HS-27A (cell line): Measurements from ENCODE around the gene UQCR10.
"Not testable (repeated sequence)": the region's sequence is repeated elsewhere in the genome, so short reads cannot be mapped to it uniquely, and the experiment has no call there.

Experiments used
- DNase-seq: peaks from one replicate; pipeline ENCODE4 v3.0.0-alpha.2; 2012; ENCODE audit warnings: low read depth, missing footprints

UQCR10 gene

DNA sequence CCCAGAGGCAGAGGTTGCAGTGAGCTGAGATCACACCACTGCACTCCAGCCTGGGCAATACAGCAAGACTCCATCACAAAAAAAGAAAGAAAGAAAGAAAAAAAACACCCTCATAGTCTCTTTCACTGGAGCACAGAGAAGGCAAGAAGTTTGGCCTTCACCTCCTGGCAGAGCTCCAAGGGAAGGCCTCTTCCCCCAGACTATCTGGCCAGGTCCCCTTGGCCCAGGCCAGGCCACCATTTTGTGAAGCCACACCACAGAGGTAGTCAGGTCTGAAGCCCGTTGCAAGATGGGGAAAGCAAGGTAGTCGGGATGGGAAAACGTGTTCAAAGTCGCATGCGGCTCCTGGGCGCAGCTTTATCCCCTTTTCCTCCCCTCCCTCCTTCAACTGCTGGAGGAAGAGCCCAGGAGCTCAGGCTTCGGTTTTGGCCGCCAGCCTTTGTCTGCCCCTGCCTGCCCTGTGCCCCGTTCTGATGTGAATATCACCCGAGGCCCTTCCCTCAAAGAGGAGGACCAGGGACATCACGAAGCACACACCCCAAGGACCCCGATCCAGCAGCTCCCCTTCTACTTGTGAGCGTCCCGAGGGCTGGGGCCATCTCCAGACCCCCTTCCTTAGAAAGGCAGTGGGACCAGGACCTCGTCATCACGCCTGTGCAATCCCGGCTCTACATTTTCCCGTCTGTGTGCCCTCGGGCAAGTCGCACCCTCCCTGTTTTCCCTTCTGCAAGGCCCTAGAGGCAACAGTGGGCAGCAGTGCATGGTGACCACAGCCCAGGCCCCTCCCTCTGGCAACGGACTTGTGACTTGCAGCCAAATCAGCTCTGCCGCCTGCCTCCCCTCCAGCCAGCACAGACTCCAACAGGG, 29.7 kb upstream of the UQCR10 start:
- no peak for DNase-seq

DNA sequence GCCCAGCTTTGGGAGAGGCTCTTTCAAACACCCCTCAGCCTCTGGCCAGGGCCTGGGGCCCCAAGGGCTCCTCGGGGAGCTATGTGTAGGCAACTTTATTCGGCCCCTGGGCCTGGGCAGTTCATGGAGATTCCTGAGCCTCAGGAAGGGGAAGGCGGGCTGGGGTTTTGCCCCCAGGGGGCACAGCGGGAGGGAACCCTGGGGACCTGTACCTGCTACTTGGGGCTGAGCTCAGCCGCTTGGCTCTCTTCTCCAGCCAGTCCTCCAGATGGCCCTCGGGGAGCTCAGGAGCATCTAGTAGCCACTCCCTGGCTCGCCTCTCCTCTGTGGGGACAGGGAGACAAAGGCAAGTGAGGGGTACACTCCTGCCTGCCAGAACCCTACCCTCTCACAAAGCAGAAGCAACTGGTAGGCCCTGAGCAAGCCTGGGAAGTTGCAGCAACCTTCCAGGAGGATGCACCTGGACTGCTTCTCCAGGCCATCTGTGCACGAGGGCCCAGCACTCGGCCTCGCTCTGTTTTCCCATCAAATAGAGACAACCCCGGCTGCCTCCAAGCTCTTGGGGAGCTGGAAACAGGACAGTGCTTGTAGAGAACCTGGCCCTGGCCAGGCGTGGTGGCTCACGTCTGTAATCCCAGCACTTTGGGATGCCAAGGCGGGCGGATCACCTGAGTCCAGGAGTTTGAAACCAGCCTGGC, 28.9 kb upstream of the UQCR10 start:
- DNase-seq = no peak

DNA sequence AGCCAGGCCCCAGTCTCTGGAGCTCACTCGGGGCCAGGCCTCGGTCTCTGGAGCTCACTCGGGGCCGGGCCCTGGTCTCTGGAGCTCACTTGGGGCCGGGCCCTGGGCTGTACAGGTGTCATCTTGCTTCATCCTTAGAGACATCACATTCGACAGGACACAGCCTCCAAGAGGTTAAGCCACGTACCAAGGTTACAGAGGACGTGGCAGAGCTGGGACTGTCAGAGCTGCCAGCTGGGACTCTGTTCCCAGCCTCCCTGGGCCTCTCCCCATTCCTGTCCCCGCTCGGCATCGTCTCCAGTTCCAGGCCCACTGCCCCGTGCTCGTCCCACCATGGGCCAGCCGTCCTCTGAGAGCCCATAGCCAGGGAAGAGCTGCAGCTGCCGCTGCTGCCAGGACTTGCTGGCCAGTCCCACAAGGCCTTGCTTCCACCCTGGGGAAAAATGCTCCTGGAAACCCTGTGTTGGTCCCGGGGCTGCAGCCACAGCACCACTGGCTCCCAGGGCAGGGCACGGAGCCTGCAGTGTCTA, 27.8 kb upstream of the UQCR10 start:
- no peak for DNase-seq

DNA sequence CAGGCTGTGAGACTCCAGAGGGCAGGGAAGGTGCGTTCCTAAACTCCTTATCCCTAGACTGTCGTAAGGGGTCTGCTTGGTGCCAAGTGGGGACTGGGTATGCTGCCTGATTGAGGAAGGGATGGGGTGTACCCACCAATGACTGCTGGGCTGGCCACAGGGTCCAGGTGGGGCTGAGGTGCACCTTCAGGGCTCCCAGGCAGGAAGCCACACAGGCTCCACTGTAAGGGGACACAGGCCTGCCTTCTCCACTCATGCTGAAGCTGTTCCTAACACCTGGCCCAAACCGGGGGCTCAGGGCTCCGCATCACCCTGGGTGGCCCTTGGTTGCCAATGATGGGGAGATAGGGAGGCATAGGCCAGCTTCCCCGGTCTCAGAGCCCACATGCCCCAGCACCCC, 27.0 kb upstream of the UQCR10 start:
- no peak for DNase-seq

DNA sequence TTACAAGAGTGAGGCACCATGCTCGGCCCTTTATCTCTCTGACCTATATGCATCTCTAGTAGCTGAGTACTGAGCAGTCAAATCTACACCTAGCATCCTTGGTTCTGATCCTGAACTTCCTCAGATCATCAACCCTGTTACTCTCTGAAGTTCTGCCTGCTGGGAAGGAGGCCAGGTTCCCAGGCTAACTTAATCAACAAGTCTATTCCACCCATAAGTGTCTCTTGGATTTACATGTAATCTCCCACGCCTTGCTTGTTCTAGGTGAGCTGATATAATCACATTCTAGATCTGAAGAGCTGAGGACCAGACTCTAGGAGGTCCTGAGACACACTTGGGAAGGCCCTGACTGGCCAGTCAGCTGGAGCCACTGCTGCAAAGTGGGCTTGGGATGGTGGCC, 25.2 kb upstream of the UQCR10 start:
- no peak for DNase-seq

DNA sequence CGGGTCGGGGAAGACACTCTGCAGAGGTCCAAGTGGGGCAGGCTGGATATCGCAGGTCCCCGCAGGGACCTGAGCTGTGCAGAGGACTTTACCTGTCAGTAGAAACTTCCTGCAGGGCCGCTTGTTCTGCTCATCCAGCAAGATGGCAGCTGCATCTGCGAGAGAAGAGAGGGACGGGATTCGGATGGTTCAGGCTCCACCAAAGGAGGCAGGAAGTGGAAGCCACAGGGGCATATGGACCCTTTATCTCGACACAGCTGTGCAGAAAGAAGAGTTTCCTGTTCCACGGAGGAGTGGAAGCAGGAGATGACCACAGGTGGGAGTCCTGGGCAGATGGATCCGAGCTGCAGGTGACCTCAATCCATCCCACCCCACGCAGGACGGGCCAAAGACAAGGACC, 24.8 kb upstream of the UQCR10 start:
- no peak for DNase-seq

DNA sequence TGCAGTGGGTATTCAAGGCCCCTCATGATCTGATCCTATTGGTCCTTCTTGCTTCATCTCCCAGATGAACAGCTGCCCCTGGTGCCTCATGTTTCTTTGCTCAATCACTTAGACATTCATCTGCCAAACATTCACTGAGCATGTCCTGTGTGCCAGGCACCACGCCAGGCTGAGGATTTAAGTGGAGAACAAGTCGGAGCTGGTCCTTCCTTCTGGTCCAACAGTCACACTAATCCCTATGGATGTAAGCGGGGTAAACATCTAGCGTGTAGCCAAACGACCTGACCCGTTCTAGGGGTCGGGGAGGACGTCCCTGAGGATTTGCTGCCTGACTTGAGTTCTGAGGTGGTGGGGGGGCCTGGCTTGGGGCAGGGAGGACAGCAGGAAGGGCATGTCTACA, 22.3 kb upstream of the UQCR10 start:
- no peak for DNase-seq

DNA sequence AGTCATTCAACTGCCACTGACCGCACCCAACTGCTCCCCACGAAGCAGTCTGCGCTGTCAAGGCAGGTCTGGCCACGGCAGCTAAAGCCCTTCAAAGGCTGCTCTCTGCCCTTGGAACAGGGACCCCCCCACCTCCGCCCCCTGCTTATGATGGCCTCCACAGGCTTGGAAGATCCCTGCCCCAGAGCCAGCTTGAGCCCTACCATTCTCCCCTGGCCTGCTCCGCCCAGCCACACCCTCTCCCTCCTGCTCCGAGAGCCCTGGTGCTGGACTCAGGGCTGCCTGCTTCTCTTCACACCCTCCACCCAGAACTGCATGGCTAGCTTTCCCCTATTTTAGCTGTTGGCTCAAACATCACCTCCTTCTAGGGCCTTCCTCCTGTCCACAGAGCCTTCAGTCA, 19.3 kb upstream of the UQCR10 start:
- DNase-seq = no peak

DNA sequence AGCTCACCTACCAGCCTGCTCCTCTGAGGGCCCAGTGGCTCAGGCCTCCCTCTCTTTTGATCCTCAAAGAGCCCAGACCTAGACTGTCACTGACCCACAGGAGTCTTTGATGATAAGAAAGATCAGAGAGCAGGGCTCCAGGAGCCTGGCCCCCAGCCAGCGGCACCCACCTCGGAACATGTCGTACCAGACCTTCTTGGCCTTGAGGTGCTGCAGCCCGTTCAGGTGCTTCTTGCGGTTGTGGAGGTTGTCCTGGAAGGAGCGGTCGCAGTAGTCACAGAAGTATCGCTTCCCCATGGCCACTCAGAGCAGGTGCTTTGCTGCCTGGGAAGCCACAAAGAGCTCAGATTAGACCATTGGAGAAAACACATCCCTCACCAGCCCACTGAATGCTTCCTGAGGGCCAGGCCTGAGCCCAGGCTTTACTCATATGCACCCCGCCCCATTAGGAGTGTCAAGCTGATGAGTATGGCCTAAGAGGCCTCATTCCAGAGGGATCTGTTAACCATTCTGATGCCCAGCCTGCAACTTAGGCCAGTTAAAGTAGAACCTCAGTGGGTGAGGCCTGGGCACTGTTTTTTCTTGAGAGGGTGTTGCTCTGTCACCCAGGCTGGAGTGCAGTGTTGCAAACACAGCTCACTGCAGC, 18.8 kb upstream of the UQCR10 start:
- DNase-seq = no peak

DNA sequence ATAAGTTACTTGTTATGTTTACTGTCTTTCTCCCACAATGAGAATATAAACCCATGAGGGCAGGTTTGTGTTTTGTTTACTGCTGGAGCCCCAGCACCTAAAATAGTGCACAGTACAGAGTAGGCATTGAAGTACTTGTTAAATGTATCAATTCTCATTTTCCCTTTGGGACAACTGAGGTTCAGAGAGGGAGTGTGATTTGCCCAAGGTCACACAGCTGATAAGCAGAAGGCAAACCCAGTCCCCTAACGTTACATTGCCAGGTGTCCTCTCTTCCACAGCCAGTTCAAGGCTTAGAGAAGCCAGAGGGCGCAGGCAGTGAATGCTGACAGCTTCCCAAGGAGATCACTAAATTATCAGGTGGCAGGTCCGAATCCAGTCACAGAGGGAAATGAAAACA, 17.1 kb upstream of the UQCR10 start:
- DNase-seq = no peak

DNA sequence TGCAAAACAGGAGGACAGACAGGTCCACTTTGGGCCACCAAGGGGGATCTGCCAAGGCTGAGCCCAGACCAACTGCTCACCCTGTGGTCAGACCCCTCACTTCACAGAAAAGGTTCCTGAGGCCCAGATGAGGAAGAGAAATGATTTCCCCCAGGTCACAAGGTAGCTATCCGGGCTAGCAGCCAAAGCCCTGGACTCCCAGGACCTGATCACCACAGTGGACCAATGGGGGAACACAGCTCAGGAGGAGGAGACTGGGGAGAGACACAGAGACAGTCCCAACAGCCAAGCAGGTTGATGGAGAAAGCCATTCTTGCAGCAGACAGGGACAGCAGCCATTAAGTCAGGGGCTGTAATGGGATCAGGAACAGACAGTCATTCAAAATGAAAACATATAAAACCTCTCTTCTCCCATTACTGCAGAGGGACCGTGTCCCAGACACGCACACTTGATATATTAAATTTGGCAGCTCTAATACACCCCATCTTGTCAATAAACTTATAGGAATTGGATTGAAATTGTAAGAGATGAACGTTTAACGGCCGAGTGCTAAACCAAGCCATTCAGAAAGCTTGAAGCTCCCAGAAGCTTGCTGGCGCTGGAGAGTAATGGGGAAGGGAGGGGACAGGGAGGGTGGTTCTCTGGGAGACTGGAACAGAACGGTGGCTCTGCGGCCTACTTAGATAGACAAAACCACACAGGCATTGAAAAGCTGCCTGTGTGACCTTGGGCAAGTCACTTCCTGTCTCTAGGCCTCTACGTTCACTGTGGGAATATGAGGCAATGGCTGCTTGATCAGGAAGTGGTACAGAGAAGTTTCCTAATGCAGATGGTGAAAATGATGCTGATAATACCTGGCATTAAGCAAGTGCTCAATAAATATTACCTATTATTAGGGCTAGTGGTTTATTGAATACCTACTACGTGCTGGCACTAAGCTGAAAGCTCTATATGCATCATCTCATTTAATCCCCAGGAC, 16.3 kb upstream of the UQCR10 start:
- no peak for DNase-seq

DNA sequence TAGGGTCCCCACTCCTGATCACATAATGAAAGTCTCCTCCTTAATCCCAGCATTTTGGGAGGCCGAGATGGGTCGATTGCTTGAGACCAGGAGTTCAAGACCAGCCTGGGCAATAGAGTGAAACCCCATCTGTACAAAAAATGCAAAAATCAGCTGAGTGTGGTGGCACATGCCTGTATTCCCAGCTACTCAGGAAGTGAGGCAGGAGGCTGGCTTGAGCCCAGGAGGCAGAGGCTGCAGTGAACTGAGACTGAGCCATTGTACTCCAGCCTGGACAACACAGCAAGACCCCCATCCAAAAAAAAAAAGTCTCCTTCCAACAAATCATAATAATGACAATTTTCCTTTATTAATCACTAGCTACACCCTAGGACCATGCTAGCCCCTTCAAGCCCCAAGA, 15.5 kb upstream of the UQCR10 start:
- DNase-seq = no peak

DNA sequence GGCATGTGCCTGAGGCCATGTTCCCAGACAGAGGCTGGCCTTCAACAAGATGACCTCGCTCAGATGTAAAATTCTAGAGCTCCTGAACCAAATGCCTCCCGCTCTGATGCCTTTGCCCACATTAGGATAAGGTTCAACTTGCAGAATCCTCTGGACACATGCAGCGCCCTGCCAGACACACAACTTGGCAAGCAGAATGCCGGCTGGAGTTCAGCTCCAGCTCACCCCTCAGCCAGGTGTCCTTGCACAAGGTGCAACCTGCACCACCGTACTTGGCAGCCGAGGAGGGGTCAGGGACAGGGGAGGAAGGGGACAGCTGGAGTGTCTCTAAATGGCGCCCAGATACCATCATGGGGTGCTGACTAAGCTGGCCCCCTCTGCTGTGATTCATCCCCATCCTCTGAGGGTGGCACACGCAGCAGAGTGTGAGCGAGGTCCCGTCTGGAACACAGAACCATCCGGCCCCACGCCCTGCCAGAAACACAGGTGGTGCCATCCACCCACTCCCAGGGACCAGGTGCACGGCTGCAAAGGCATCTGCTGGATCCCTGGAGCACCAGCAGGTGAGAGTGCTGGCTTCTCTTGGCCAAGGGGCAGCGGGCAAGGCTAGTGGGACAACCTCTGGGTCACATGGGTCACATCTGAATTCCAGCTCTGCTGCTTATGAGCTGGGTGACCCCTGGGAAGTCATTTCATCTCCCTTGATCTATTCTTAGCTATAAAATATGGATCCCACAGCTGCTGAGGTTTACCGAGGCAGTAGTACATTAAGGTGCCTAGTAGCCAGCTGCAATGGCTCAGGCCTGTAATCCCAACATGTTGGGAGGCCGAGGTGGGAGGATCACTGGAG, 13.1 kb upstream of the UQCR10 start:
- DNase-seq = no peak

DNA sequence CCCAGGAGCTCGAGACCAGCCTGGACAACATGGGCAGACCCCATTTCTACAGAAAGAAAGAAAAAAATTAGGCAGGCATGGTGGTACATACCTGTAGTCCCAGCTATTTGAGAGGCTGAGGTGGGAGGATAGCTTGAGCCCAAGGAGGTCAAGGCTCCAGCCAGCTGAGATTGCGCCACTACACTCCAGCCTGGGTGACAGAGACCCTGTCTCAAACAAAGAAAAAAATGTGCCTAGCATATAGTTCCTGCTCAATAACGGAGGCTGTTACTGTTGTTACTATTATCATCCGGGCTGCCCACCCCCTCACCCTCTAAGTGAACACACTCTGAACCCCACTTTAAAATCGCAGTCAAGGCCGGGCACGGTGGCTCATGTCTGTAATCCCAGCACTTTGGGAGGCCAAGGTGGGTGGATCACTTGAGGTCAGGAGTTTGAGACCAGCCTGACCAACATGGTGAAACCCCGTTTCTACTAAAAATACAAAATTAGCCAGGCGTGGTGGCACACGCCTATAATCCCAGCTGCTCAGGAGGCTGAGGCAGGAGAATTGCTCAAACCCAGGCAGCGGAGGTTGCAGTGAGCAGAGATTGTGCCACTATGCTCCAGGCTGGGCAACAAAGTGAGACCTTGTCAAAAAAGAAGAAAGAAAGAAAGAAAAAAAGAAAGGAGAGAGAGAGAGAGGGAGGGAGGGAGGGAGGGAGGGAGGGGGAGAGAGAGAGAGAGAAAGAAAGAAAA, 12.3 kb upstream of the UQCR10 start:
- not testable (repeated sequence) for DNase-seq

DNA sequence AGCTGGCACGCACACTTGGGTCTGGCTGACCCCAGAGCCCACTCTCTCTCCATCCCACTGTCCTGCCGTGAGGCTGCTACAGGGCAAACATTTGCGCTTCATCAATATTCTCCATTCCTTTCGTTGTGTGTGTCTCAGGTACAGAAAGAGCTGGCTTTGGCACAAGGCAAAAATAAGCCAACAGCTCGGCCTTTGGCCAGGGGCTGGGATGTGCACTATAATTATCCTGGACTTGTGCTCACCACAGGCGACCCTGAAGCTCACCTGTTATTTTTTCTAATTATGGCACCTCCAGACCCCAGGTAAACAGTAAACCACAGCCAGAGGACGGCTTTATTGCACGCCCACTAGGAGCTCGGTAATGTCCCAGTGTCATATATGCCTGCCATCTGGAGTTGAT, 11.3 kb upstream of the UQCR10 start:
- DNase-seq = no peak

DNA sequence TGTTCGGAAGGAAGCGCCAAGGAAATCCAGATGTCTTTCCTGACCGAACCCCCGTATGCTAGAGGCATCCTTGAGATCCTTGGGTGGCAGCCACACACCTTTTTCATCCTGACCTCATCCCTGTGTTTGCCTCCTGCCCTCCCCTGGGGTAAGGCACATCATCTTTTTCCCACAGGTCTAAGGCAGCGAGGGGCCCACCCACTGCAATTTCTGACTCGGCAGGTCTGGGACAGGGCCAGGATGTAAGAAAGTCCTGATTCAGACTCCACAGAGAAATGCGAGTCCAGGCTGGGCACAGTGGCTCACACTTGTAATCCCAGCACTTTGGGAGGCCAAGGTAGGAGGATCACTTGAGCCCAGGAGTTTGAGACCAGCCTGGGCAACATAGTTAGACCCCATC, 10.8 kb upstream of the UQCR10 start:
- DNase-seq = no peak

DNA sequence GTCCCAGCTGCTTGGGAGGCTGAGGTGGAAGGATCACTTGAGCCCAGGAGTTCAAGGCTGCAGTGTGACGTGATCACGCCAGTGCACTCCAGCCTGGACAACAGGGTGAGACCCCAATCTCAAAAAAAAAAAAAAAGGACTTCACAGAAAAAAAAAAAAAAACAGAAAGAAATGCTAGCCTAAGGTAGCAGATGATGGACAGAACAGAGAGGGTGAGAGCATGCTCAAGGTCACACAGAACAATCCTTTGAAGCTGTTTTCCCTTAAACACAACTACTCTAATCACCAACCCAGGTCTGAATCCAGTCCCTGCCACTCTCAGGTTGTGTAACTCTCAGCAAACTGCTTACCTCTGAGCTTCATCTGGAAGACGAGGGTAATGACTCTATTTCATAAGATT, 10.1 kb upstream of the UQCR10 start:
- no peak for DNase-seq

DNA sequence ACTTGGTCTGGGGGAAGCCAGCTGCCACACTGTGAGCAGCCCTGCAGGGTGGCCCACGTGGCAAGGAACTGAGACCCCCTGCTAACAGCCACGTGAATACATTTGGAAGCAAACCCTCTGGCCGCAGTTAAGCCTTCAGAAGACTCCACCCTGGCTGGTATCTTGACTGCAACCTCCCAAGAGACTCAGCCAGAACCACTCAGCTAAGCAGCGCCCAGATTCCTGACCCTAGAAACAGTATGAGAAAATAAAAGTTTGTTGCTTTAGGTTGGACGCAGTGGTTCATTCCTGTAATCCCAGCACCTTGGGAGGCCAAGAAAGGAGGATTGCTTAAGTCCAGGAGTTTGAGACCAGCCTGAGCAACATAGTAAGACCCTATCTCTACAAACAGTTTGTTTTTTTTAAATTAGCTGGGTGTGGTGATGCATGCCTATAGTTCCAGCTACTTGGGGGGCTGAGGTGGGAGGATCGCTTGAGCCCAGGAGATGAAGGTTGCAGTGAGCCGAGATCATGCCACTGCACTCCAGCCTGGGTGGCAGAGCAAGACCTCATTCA, 9.0 kb upstream of the UQCR10 start:
- no peak for DNase-seq

DNA sequence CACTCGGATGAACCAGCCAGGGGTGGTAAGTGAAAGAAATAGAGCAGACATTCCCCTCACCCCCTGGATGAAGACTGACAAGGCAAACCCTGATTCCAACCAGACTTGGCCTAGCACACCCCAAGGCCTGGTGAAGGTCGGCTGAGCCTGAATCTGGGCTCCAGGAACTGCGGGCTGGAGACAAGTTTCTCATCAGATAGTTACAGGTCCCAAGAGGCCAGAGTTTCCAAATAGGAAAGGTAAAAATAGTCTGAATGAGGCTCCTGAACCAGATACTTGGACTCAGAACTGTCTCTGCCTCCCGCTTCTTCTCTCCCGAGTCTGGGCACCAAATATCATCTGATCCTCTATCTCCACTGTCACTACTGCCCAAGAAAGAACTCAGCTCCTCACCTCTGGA, 8.2 kb upstream of the UQCR10 start:
- DNase-seq = no peak

DNA sequence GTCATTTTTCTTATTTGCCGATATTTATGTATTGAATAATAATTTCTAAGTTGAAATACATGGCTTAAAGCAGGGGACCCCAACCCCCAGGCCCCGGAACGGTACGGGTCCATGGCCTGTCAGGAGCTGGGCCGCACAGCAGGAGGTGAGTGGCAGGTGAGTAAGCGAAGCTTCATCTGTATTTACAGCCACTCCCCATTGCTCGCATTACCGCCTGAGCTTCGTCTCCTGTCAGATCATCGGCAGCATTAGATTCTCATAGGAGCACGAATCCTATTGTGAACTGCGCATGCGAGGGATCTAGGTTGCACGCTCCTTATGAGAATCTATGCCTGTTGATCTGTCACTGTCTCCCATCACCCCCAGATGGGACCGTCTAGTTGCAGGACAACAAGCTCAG, 4.9 kb upstream of the UQCR10 start:
- DNase-seq = no peak
